Prostate gland (tissue), 2 donors: ENCODE data around the gene BOD1L1.

Experiments used
- POLR2A ChIP-seq: fragments of 450-650 bp; IDR thresholded peaks from one replicate; pipeline ENCODE4 v1.6.1; 2016; ENCODE audit warnings: antibody characterized with exemption, mild to moderate bottlenecking
- POLR2AphosphoS5 ChIP-seq: sonication (generic); formaldehyde crosslinking; IDR thresholded peaks from one replicate; pipeline ENCODE4 v1.6.1; 2017; ENCODE audit warnings: antibody characterized with exemption
- TF ChIP-seq, protein P1 (sequence below), 4 experiments: fragments of 200-600 bp in 2 of 4; fragments of 450-650 bp in 2 of 4; sonication (generic) in 2 of 4; IDR thresholded peaks; 1 replicate in 3 of 4; 2 replicates in 1 of 4; pipeline ENCODE4 v1.5.1; 2016 to 2019; ENCODE audit warnings: antibody characterized with exemption in 4 of 4, mild to moderate bottlenecking in 2 of 4, moderate library complexity in 2 of 4

DNA sequence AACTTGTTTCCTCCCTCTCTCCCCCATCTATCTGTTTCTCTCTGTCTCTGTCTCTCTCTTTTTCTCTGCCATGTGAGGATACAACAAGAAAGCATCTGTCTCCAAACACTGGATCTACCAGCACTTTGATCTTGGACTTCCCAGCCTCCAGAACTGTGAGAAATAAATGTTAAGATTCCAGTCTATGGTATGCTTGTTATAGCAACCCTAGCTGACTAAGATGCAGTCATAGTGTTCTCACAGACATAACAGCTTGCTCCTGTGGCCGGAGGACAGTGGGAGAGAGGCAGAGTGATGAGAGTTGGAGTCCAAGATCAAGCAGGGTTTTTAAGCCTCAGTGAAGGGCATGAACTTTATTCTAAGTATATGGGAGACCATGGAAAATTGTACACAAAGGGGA, 74.4 kb downstream of the BOD1L1 start:
- TF ChIP-seq POLR2AphosphoS5 (no peak), POLR2A (no peak)
- TF ChIP-seq, protein P1, sequence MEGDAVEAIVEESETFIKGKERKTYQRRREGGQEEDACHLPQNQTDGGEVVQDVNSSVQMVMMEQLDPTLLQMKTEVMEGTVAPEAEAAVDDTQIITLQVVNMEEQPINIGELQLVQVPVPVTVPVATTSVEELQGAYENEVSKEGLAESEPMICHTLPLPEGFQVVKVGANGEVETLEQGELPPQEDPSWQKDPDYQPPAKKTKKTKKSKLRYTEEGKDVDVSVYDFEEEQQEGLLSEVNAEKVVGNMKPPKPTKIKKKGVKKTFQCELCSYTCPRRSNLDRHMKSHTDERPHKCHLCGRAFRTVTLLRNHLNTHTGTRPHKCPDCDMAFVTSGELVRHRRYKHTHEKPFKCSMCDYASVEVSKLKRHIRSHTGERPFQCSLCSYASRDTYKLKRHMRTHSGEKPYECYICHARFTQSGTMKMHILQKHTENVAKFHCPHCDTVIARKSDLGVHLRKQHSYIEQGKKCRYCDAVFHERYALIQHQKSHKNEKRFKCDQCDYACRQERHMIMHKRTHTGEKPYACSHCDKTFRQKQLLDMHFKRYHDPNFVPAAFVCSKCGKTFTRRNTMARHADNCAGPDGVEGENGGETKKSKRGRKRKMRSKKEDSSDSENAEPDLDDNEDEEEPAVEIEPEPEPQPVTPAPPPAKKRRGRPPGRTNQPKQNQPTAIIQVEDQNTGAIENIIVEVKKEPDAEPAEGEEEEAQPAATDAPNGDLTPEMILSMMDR (IDR thresholded peaks at IDR 0.05): no peak
